Transverse colon (tissue), 4 donors: ENCODE measurements around the gene RHOT1. TPM values are rescaled to one million over a fixed set of nuclear protein-coding genes. Genes with fewer than 3 reads are reported as not detected.
"Not testable (repeated sequence)": the region's sequence is repeated elsewhere in the genome, so short reads cannot be mapped to it uniquely, and the experiment has no call there.

Experiments
- DNase-seq: peaks from one replicate; pipeline ENCODE4 v3.0.0-alpha.2; 2019
- H3K27ac ChIP-seq, 4 donors: fragments of 200-600 bp; sonication (generic); 2 replicates each; pipeline ENCODE4 v1.5.1; 2016 to 2018; ENCODE audit warnings: inconsistent platforms in 4 of 4
- H3K27me3 ChIP-seq: fragments of 200-600 bp; sonication (generic); 2 replicates; pipeline ENCODE4 v1.5.1; 2017; ENCODE audit warnings: inconsistent platforms
- H3K36me3 ChIP-seq, 4 donors: fragments of 200-600 bp; sonication (generic); 2 replicates each; pipeline ENCODE4 v1.5.1; 2017 to 2019; ENCODE audit warnings: inconsistent platforms in 4 of 4
- H3K4me1 ChIP-seq, 4 donors: fragments of 200-600 bp; sonication (generic); 2 replicates each; pipeline ENCODE4 v1.5.1; 2017 to 2020; ENCODE audit warnings: inconsistent platforms in 4 of 4
- H3K4me3 ChIP-seq, 4 donors: fragments of 200-600 bp; sonication (generic); 1 replicate in 1 of 4; 2 replicates in 3 of 4; pipeline versions ENCODE4 v1.5.1 to v1.6.1; 2017 to 2019; ENCODE audit warnings: inconsistent platforms in 4 of 4
- H3K9me3 ChIP-seq, 2 donors: fragments of 200-600 bp; sonication (generic); 2 replicates each; pipeline ENCODE4 v1.5.1; 2017 to 2019; ENCODE audit warnings: inconsistent platforms in 2 of 2
- CTCF ChIP-seq, 5 experiments: fragments of 200-600 bp in 3 of 5; fragments of 450-650 bp in 2 of 5; sonication (generic) in 3 of 5; IDR thresholded peaks; 1 replicate in 2 of 5; 2 replicates in 3 of 5; pipeline ENCODE4 v1.5.1; 2016 to 2017; ENCODE audit warnings: antibody characterized with exemption in 5 of 5, inconsistent platforms in 3 of 5, mild to moderate bottlenecking in 2 of 5, moderate library complexity in 1 of 5
- EP300 ChIP-seq: sonication (generic); formaldehyde crosslinking; IDR thresholded peaks from one replicate; pipeline ENCODE4 v1.6.1; 2017; ENCODE audit warnings: antibody characterized with exemption, low read depth
- POLR2A ChIP-seq: fragments of 450-650 bp; IDR thresholded peaks from one replicate; pipeline ENCODE4 v1.6.1; 2016; ENCODE audit warnings: antibody characterized with exemption, mild to moderate bottlenecking, moderate library complexity
- POLR2AphosphoS5 ChIP-seq, 3 donors: sonication (generic); formaldehyde crosslinking; IDR thresholded peaks; one replicate each; pipeline ENCODE4 v1.6.1; 2016; ENCODE audit warnings: antibody characterized with exemption in 3 of 3
- WGBS, 2 donors: methylation state at CpG; one replicate each; pipeline ENCODE4 v1.1.5; 2018; ENCODE audit warnings: low coverage in 1 of 2; 5-methylcytosine and 5-hydroxymethylcytosine counted together
- in situ Hi-C, 4 donors: fragments of 200-750 bp; cut with MboI; loops; one replicate each; pipeline versions ENCODE4 v1.15.0 to v1.15.1; 2017; ENCODE audit warnings: low sequenced_read_pairs in 3 of 4, low pct_ligation_motif_present in 1 of 4, low pct_unique_long_range_greater_than_20kb in 1 of 4
- intact Hi-C: fragments of 100-400 bp; cut with DNase I; formaldehyde crosslinking; loops from one replicate; pipeline ENCODE4 v1.15.1; 2023; ENCODE audit warnings: low total_unique reads
- total RNA-seq, 4 donors: library from RNA; depleted of rRNA; stranded (reverse); fragments of >200 nt; gene quantifications; one replicate each; pipeline ENCODE4 v1.1.0, GENCODE V29; 2016

Gene RHOT1
- total RNA-seq, 4 donors from 2014 or later = 10.5 to 43.3 (median 30.8) TPM

- H3K4me1 ChIP-seq, intact Hi-C loops, H3K4me3 ChIP-seq, H3K27ac ChIP-seq, H3K36me3 ChIP-seq, H3K27me3 ChIP-seq, H3K9me3 ChIP-seq, in situ Hi-C loops: not testable (repeated sequence)
- TF ChIP-seq CTCF (IDR thresholded peaks at IDR 0.05) = peak; percentile 11 to 58 (median 44)
- WGBS, 2 donors = 51 to 62% methylated on average over 10 to 14 of the region's 14 CpGs
- DNase-seq = peak; percentile 51
Measured at GRCh38 chr17:32135497-32136117, 6.7 kb upstream of the RHOT1 start.

- no peaks in the 10 kb centered on the region for H3K36me3 ChIP-seq
- H3K27me3 ChIP-seq = no peaks in the 10 kb centered on the region
- H3K27ac ChIP-seq = no peak overlapping the region
- peaks cover 0 to 16% (median 3%) of the 10 kb centered on the region in 4 donors for H3K4me1 ChIP-seq
- intact Hi-C loops = no loop called here
- in situ Hi-C loops = no loop called here
- H3K4me3 ChIP-seq = no peak overlapping the region
- 100% methylated on average over 1 of the region's 1 CpG; no CpG with 5 or more reads in 1 of the 2 donors for WGBS, 2 donors
- no peak for DNase-seq
- H3K9me3 ChIP-seq = peaks cover 5 to 8% of the 10 kb centered on the region in 2 donors
- TF ChIP-seq POLR2A (no peak), POLR2AphosphoS5 (IDR thresholded peaks at IDR 0.05) (no peak), CTCF (IDR thresholded peaks at IDR 0.05) (no peak), EP300 (no peak)
Measured at GRCh38 chr17:32136856-32137255, 5.4 kb upstream of the RHOT1 start.

GRCh38 chr17:32139504-32139903 is 2.8 kb upstream of the RHOT1 start:
- H3K4me1 ChIP-seq = peaks cover 7 to 31% (median 16%) of the 10 kb centered on the region in 4 donors
- H3K4me3 ChIP-seq, intact Hi-C loops, in situ Hi-C loops, H3K9me3 ChIP-seq, H3K27ac ChIP-seq, H3K27me3 ChIP-seq, DNase-seq, H3K36me3 ChIP-seq: not testable (repeated sequence)
- 77 to 87% methylated on average over 3 to 5 of the region's 5 CpGs for WGBS, 2 donors

- H3K4me3 ChIP-seq = peak overlapping the region in 3 of 4 donors; percentile 85 to 99 (median 86)
- in situ Hi-C loops (no loop called here), intact Hi-C loops (loop anchor here (5.0 kb wide), 2 partner anchors 74 to 134 kb away; partner anchors contain the start of gene LRRC37B)
- no peak for TF ChIP-seq POLR2A
- no peak for TF ChIP-seq EP300
- peak; percentile 10 to 23 (median 17) for TF ChIP-seq POLR2AphosphoS5 (IDR thresholded peaks at IDR 0.05)
- peak overlapping the region; percentile 90 to 97 (median 94) for H3K27ac ChIP-seq
- peaks cover 7 to 36% (median 16%) of the 10 kb centered on the region in 4 donors for H3K4me1 ChIP-seq
- WGBS, 2 donors = 10 to 22% methylated on average over 3 of the region's 3 CpGs
- H3K36me3 ChIP-seq = no peaks in the 10 kb centered on the region
- DNase-seq = no peak
- H3K27me3 ChIP-seq = no peaks in the 10 kb centered on the region
- no peaks in the 10 kb centered on the region for H3K9me3 ChIP-seq
Measured at GRCh38 chr17:32141258-32141657, 1.0 kb upstream of the RHOT1 start.

GRCh38 chr17:32141679-32142037 is 644 bp upstream of the RHOT1 start:
- in situ Hi-C loops = no loop called here
- H3K27ac ChIP-seq = peak overlapping the region; percentile 90 to 97 (median 94)
- 2 to 4% methylated on average over 11 to 12 of the region's 12 CpGs for WGBS, 2 donors
- H3K27me3 ChIP-seq = no peaks in the 10 kb centered on the region
- H3K36me3 ChIP-seq = no peaks in the 10 kb centered on the region
- DNase-seq = no peak
- peaks cover 7 to 36% (median 16%) of the 10 kb centered on the region in 4 donors for H3K4me1 ChIP-seq
- H3K4me3 ChIP-seq = peak overlapping the region; percentile 35 to 99 (median 86)
- H3K9me3 ChIP-seq = no peaks in the 10 kb centered on the region
- TF ChIP-seq POLR2A = no peak
- TF ChIP-seq POLR2AphosphoS5 (IDR thresholded peaks at IDR 0.05) = no peak
- TF ChIP-seq EP300 = no peak
- TF ChIP-seq CTCF (IDR thresholded peaks at IDR 0.05) = no peak
- intact Hi-C loops = loop anchor here (5.0 kb wide), 2 partner anchors 74 to 134 kb away; partner anchors contain the start of gene LRRC37B
